ENCODE results near the gene PCCB. TPM values are rescaled to one million over a fixed set of nuclear protein-coding genes. Genes with fewer than 3 reads are reported as not detected.
A peak's percentile ranks its signal among the peaks of the same experiment; 100 is the strongest.

PCCB gene
- total RNA-seq, 1 experiment from 2014 or later = 53.5 TPM

- Histone ChIP-seq H2AFZ (ENCODE audit: low read length) (no peak overlapping the region), H3K4me1 (ENCODE audit: insufficient read depth, low read length) (no peaks in the 10 kb centered on the region), H3F3A (ENCODE audit: low read length, unreplicated experiment) (no peaks in the 10 kb centered on the region), H3K4me3 (ENCODE audit: low read length) (no peak overlapping the region), H3K9me2 (replicated peaks; ENCODE audit: low read length) (no peaks in the 10 kb centered on the region), H3K9me3 (ENCODE audit: low read length) (no peaks in the 10 kb centered on the region), H3K36me3 (ENCODE audit: low read depth, low read length) (no peaks in the 10 kb centered on the region; the same call in 1 of the 2 replicates), H3K79me2 (ENCODE audit: low read length) (no peaks in the 10 kb centered on the region), H3K9ac (ENCODE audit: low read length) (no peak overlapping the region), H3K4me2 (ENCODE audit: low read length) (no peak overlapping the region), H3K27ac (ENCODE audit: low read length) (no peak overlapping the region), H4K20me1 (ENCODE audit: low read length) (no peaks in the 10 kb centered on the region), H3K27me3 (ENCODE audit: low read length) (no peaks in the 10 kb centered on the region)
- no peak for ATAC-seq
- intact Hi-C loops (cut with micrococcal nuclease) = no loop called here
- no peak for DNase-seq
- POLR2A ChIA-PET (ENCODE audit: unreplicated experiment) = no interaction called here
- CTCF ChIA-PET = interaction anchor here (0.6 kb wide), 1 partner anchor 16 kb away, joined by 3 read pairs; no protein-coding TSS in a partner anchor
- no TSS peak for BruUV-seq (replicated peaks)
- TF ChIP-seq EZH2 (IDR thresholded peaks at IDR 0.05; ENCODE audit: low read length, unreplicated experiment) (no peak), EZH2phosphoT487 (IDR thresholded peaks at IDR 0.05; ENCODE audit: borderline replicate concordance, low read length) (no peak)
Observed at GRCh38 chr3:136336329-136337100, 86.4 kb downstream of the PCCB start.

GRCh38 chr3:136343446-136343845 lies 93.3 kb downstream of the PCCB start:
- no peaks in the 10 kb centered on the region for H3F3A ChIP-seq (ENCODE audit: low read length, unreplicated experiment)
- ATAC-seq = peak; percentile 73
- H3K36me3 ChIP-seq (ENCODE audit: low read depth, low read length) = no peaks in the 10 kb centered on the region; the same call in 1 of the 2 replicates
- BruUV-seq (replicated peaks) = no TSS peak
- H3K9me3 ChIP-seq (ENCODE audit: low read length) = no peaks in the 10 kb centered on the region
- DNase-seq = no peak
- 0 out of 2 replicates have a peak overlapping the region, but pooled peaks have one; percentile 20 for H2AFZ ChIP-seq (ENCODE audit: low read length)
- H3K27ac ChIP-seq (ENCODE audit: low read length) = peak overlapping the region; percentile 37
- ChIA-PET CTCF (interaction anchor here (0.9 kb wide), 1 partner anchor 409 kb away, joined by 5 read pairs; no protein-coding TSS in a partner anchor), POLR2A (ENCODE audit: unreplicated experiment) (no interaction called here)
- H3K4me2 ChIP-seq (ENCODE audit: low read length) = peak overlapping the region; percentile 19
- peaks cover 16% of the 10 kb centered on the region for H3K4me1 ChIP-seq (ENCODE audit: insufficient read depth, low read length)
- no peak overlapping the region for H3K4me3 ChIP-seq (ENCODE audit: low read length)
- no peaks in the 10 kb centered on the region for H3K27me3 ChIP-seq (ENCODE audit: low read length)
- intact Hi-C loops (cut with micrococcal nuclease) = loop anchor here (5.0 kb wide), 1 partner anchor 266 kb away; no protein-coding TSS in a partner anchor
- H3K9ac ChIP-seq (ENCODE audit: low read length) = no peak overlapping the region
- H3K79me2 ChIP-seq (ENCODE audit: low read length) = no peaks in the 10 kb centered on the region
- no peak for TF ChIP-seq EZH2 (IDR thresholded peaks at IDR 0.05; ENCODE audit: low read length, unreplicated experiment)
- TF ChIP-seq EZH2phosphoT487 (IDR thresholded peaks at IDR 0.05; ENCODE audit: borderline replicate concordance, low read length) = no peak
- no peaks in the 10 kb centered on the region for H4K20me1 ChIP-seq (ENCODE audit: low read length)
- no peaks in the 10 kb centered on the region for H3K9me2 ChIP-seq (replicated peaks; ENCODE audit: low read length)

GRCh38 chr3:136343873-136344555 lies 93.9 kb downstream of the PCCB start:
- no peaks in the 10 kb centered on the region for H3K9me2 ChIP-seq (replicated peaks; ENCODE audit: low read length)
- peak overlapping the region; percentile 19 for H3K4me2 ChIP-seq (ENCODE audit: low read length)
- H3F3A ChIP-seq (ENCODE audit: low read length, unreplicated experiment) = no peaks in the 10 kb centered on the region
- H2AFZ ChIP-seq (ENCODE audit: low read length) = 0 out of 2 replicates have a peak overlapping the region, but pooled peaks have one; percentile 20
- no peak overlapping the region for H3K4me3 ChIP-seq (ENCODE audit: low read length)
- no peak for TF ChIP-seq EZH2phosphoT487 (IDR thresholded peaks at IDR 0.05; ENCODE audit: borderline replicate concordance, low read length)
- no peak for TF ChIP-seq CTCF (conservative IDR thresholded peaks at IDR 0.05; ENCODE audit: low read depth, low read length)
- no peak for TF ChIP-seq EZH2 (IDR thresholded peaks at IDR 0.05; ENCODE audit: low read length, unreplicated experiment)
- H3K9me3 ChIP-seq (ENCODE audit: low read length) = no peaks in the 10 kb centered on the region
- BruUV-seq (replicated peaks) = no TSS peak
- peak overlapping the region; percentile 37 for H3K27ac ChIP-seq (ENCODE audit: low read length)
- ATAC-seq = peak; percentile 95
- H4K20me1 ChIP-seq (ENCODE audit: low read length) = no peaks in the 10 kb centered on the region
- H3K36me3 ChIP-seq (ENCODE audit: low read depth, low read length) = no peaks in the 10 kb centered on the region; the same call in 1 of the 2 replicates
- intact Hi-C loops (cut with micrococcal nuclease) = loop anchor here (5.0 kb wide), 1 partner anchor 267 kb away; no protein-coding TSS in a partner anchor
- CTCF ChIA-PET = interaction anchor here (0.9 kb wide), 1 partner anchor 408 kb away, joined by 5 read pairs; no protein-coding TSS in a partner anchor
- no peaks in the 10 kb centered on the region for H3K79me2 ChIP-seq (ENCODE audit: low read length)
- H3K27me3 ChIP-seq (ENCODE audit: low read length) = no peaks in the 10 kb centered on the region
- peak; percentile 83 for DNase-seq
- H3K9ac ChIP-seq (ENCODE audit: low read length) = no peak overlapping the region
- H3K4me1 ChIP-seq (ENCODE audit: insufficient read depth, low read length) = peaks cover 16% of the 10 kb centered on the region
- POLR2A ChIA-PET (ENCODE audit: unreplicated experiment) = no interaction called here
